Globus pallidus (tissue), 1 donor: ENCODE measurements around the gene PDE10A.

Experiments used
- DNase-seq: peaks from one replicate; pipeline ENCODE4 v3.0.0-alpha.2; 2015; ENCODE audit warnings: low spot score

The PDE10A gene

GRCh38 chr6:165678429-165678828 lies 15.4 kb upstream of the PDE10A start:
- DNase-seq = no peak

GRCh38 chr6:165677091-165677490 lies 14.1 kb upstream of the PDE10A start:
- no peak for DNase-seq

- no peak for DNase-seq
These were observed 13.5 kb upstream of the PDE10A start for GRCh38 chr6:165676435-165677068.

GRCh38 chr6:165675120-165675519 lies 12.1 kb upstream of the PDE10A start:
- no peak for DNase-seq

GRCh38 chr6:165674155-165675029 lies 11.4 kb upstream of the PDE10A start:
- no peak for DNase-seq

- DNase-seq = no peak
These were observed 8.3 kb upstream of the PDE10A start for GRCh38 chr6:165671222-165671768.

- DNase-seq = no peak
These were observed 5.9 kb upstream of the PDE10A start for GRCh38 chr6:165668951-165669350.

- no peak for DNase-seq
These were observed 2.3 kb upstream of the PDE10A start for GRCh38 chr6:165665384-165665672.

GRCh38 chr6:165664559-165665383 lies 1.7 kb upstream of the PDE10A start:
- DNase-seq = no peak

- DNase-seq = peak; percentile 18
These were observed 906 bp upstream of the PDE10A start for GRCh38 chr6:165663736-165664558.

GRCh38 chr6:165663377-165663735 lies 315 bp upstream of the PDE10A start:
- DNase-seq = peak; percentile 38

- DNase-seq = peak; percentile 34
These were observed 846 bp downstream of the PDE10A start for GRCh38 chr6:165662041-165662748.

GRCh38 chr6:165661664-165662025 lies 1.4 kb downstream of the PDE10A start:
- DNase-seq = no peak

- no peak for DNase-seq
These were observed 2.0 kb downstream of the PDE10A start for GRCh38 chr6:165660857-165661663.

- DNase-seq = no peak
These were observed 2.8 kb downstream of the PDE10A start for GRCh38 chr6:165659945-165660856.

- DNase-seq = no peak
These were observed 4.5 kb downstream of the PDE10A start for GRCh38 chr6:165658395-165659058.

GRCh38 chr6:165657325-165657680 lies 5.7 kb downstream of the PDE10A start:
- no peak for DNase-seq

GRCh38 chr6:165656581-165657324 lies 6.3 kb downstream of the PDE10A start:
- DNase-seq = no peak
